ENCODE results near the gene BRSK2.

BRSK2 gene

GRCh38 chr11:1401656-1402221 is 12.0 kb downstream of the BRSK2 start:
- TF ChIP-seq REST (IDR thresholded peaks at IDR 0.05; ENCODE audit: low read depth) (peak; percentile 99), NFIC (IDR thresholded peaks at IDR 0.05) (peak; percentile 46; the same call in 1 of the 2 replicates), CEBPB (IDR thresholded peaks at IDR 0.05) (no peak), YY1 (IDR thresholded peaks at IDR 0.05; ENCODE audit: low read depth) (no peak), RAD21 (IDR thresholded peaks at IDR 0.05; ENCODE audit: low read depth) (peak; percentile 36; the same call in 1 of the 2 replicates), MAX (IDR thresholded peaks at IDR 0.05) (peak; percentile 85), ZBTB7A (IDR thresholded peaks at IDR 0.05; ENCODE audit: low read depth) (no peak), TEAD4 (IDR thresholded peaks at IDR 0.05) (no peak), FOXM1 (IDR thresholded peaks at IDR 0.05; ENCODE audit: borderline replicate concordance, low read depth) (no peak), EGR1 (IDR thresholded peaks at IDR 0.05) (no peak), EP300 (IDR thresholded peaks at IDR 0.05; ENCODE audit: borderline replicate concordance) (no peak), USF1 (IDR thresholded peaks at IDR 0.05) (no peak), TCF12 (IDR thresholded peaks at IDR 0.05; ENCODE audit: low read depth) (no peak), TAF1 (IDR thresholded peaks at IDR 0.05; ENCODE audit: low read depth) (no peak), CREB1 (IDR thresholded peaks at IDR 0.05; ENCODE audit: low read depth) (no peak)

GRCh38 chr11:1402355-1403077 is 12.8 kb downstream of the BRSK2 start:
- TF ChIP-seq NFIC (IDR thresholded peaks at IDR 0.05) (peak; percentile 11; the same call in 1 of the 2 replicates), MAX (IDR thresholded peaks at IDR 0.05) (no peak)

GRCh38 chr11:1403078-1403620 is 13.4 kb downstream of the BRSK2 start:
- TF ChIP-seq CREB1 (IDR thresholded peaks at IDR 0.05; ENCODE audit: low read depth), result no peak
- TF ChIP-seq YY1 (IDR thresholded peaks at IDR 0.05; ENCODE audit: low read depth), result no peak
- TF ChIP-seq FOXM1 (IDR thresholded peaks at IDR 0.05; ENCODE audit: borderline replicate concordance, low read depth), result no peak

- TF ChIP-seq USF1 (IDR thresholded peaks at IDR 0.05) (no peak), FOXM1 (IDR thresholded peaks at IDR 0.05; ENCODE audit: borderline replicate concordance, low read depth) (no peak), YY1 (IDR thresholded peaks at IDR 0.05; ENCODE audit: low read depth) (no peak)
These were observed 14.2 kb downstream of the BRSK2 start for GRCh38 chr11:1403721-1404460.

- TF ChIP-seq TEAD4 (IDR thresholded peaks at IDR 0.05), result no peak
- no peak for TF ChIP-seq EP300 (IDR thresholded peaks at IDR 0.05; ENCODE audit: borderline replicate concordance)
- no peak for TF ChIP-seq EGR1 (IDR thresholded peaks at IDR 0.05)
- no peak for TF ChIP-seq ZBTB7A (IDR thresholded peaks at IDR 0.05; ENCODE audit: low read depth)
- TF ChIP-seq MAX (IDR thresholded peaks at IDR 0.05), result no peak
- no peak for TF ChIP-seq FOXM1 (IDR thresholded peaks at IDR 0.05; ENCODE audit: borderline replicate concordance, low read depth)
- no peak for TF ChIP-seq USF1 (IDR thresholded peaks at IDR 0.05)
- no peak for TF ChIP-seq NFIC (IDR thresholded peaks at IDR 0.05)
- no peak for TF ChIP-seq CEBPB (IDR thresholded peaks at IDR 0.05)
- no peak for TF ChIP-seq CREB1 (IDR thresholded peaks at IDR 0.05; ENCODE audit: low read depth)
- no peak for TF ChIP-seq REST (IDR thresholded peaks at IDR 0.05; ENCODE audit: low read depth)
- TF ChIP-seq TAF1 (IDR thresholded peaks at IDR 0.05; ENCODE audit: low read depth), result no peak
- TF ChIP-seq TCF12 (IDR thresholded peaks at IDR 0.05; ENCODE audit: low read depth), result no peak
- TF ChIP-seq YY1 (IDR thresholded peaks at IDR 0.05; ENCODE audit: low read depth), result no peak
- no peak for TF ChIP-seq RAD21 (IDR thresholded peaks at IDR 0.05; ENCODE audit: low read depth)
These were observed 14.9 kb downstream of the BRSK2 start for GRCh38 chr11:1404461-1405185.
